HEK293 (cell line): Measurements from ENCODE around the gene GJA3.

Experiments
- HIC1 ChIP-seq: fragments of 450-650 bp; formaldehyde crosslinking; IDR thresholded peaks from 2 replicates; pipeline ENCODE4 v1.5.1; 2016; ENCODE audit warnings: missing biosample characterization, missing genetic modification characterization
- INSM2 ChIP-seq: fragments of 450-650 bp; formaldehyde crosslinking; IDR thresholded peaks from 2 replicates; pipeline ENCODE4 v1.5.1; 2016; ENCODE audit warnings: missing biosample characterization, missing genetic modification characterization
- MZF1 ChIP-seq: fragments of 450-650 bp; formaldehyde crosslinking; IDR thresholded peaks from 2 replicates; pipeline ENCODE4 v1.5.1; 2017; ENCODE audit warnings: missing biosample characterization, missing genetic modification characterization, borderline replicate concordance
- SP7 ChIP-seq: fragments of 450-650 bp; formaldehyde crosslinking; IDR thresholded peaks from 2 replicates; pipeline ENCODE4 v1.5.1; 2016; ENCODE audit warnings: missing biosample characterization, missing genetic modification characterization
- ZBTB8A ChIP-seq: fragments of 450-650 bp; formaldehyde crosslinking; IDR thresholded peaks from 2 replicates; pipeline ENCODE4 v1.5.1; 2016; ENCODE audit warnings: missing biosample characterization, missing genetic modification characterization
- ZIC2 ChIP-seq: fragments of 450-650 bp; formaldehyde crosslinking; IDR thresholded peaks from 2 replicates; pipeline ENCODE4 v1.5.1; 2016; ENCODE audit warnings: missing biosample characterization, missing genetic modification characterization
- ZNF155 ChIP-seq: fragments of 450-650 bp; formaldehyde crosslinking; IDR thresholded peaks from 2 replicates; pipeline ENCODE4 v1.5.1; 2016; ENCODE audit warnings: missing biosample characterization, missing genetic modification characterization
- ZNF214 ChIP-seq: fragments of 450-650 bp; formaldehyde crosslinking; IDR thresholded peaks from 2 replicates; pipeline ENCODE4 v1.5.1; 2017; ENCODE audit warnings: missing biosample characterization, mild to moderate bottlenecking, missing genetic modification characterization, borderline replicate concordance
- ZNF274 ChIP-seq, 2 experiments: fragments of 200-500 bp in 1 of 2; fragments of 450-650 bp in 1 of 2; sonication (Bioruptor generic) in 1 of 2; formaldehyde crosslinking in 1 of 2; IDR thresholded peaks; 2 replicates each; pipeline versions ENCODE4 v1.5.1 to v1.6.1; 2014 to 2016; ENCODE audit warnings: borderline replicate concordance in 1 of 2, inconsistent platforms in 1 of 2, low read length in 1 of 2, missing biosample characterization in 1 of 2, missing genetic modification characterization in 1 of 2
- ZNF292 ChIP-seq: fragments of 450-650 bp; formaldehyde crosslinking; IDR thresholded peaks from 2 replicates; pipeline ENCODE4 v1.5.1; 2016; ENCODE audit warnings: low read depth, missing biosample characterization, missing genetic modification characterization, borderline replicate concordance
- ZNF366 ChIP-seq: fragments of 450-650 bp; formaldehyde crosslinking; conservative IDR thresholded peaks from 2 replicates; pipeline ENCODE4 v1.5.1; 2016; ENCODE audit warnings: missing biosample characterization, missing genetic modification characterization
- ZNF501 ChIP-seq: fragments of 450-650 bp; formaldehyde crosslinking; IDR thresholded peaks from 2 replicates; pipeline ENCODE4 v1.5.1; 2016; ENCODE audit warnings: missing biosample characterization, missing genetic modification characterization
- ZNF514 ChIP-seq: fragments of 450-650 bp; formaldehyde crosslinking; IDR thresholded peaks from 2 replicates; pipeline ENCODE4 v1.5.1; 2016; ENCODE audit warnings: missing biosample characterization, missing genetic modification characterization
- ZNF571 ChIP-seq: fragments of 450-650 bp; formaldehyde crosslinking; IDR thresholded peaks from 2 replicates; pipeline ENCODE4 v1.5.0; 2017; ENCODE audit warnings: missing biosample characterization, missing genetic modification characterization
- ZNF624 ChIP-seq: fragments of 450-650 bp; formaldehyde crosslinking; IDR thresholded peaks from 2 replicates; pipeline ENCODE4 v1.5.1; 2017; ENCODE audit warnings: missing biosample characterization, missing genetic modification characterization
- ZNF701 ChIP-seq: fragments of 450-650 bp; formaldehyde crosslinking; IDR thresholded peaks from 2 replicates; pipeline ENCODE4 v1.5.1; 2016; ENCODE audit warnings: missing biosample characterization, missing genetic modification characterization
- ZNF776 ChIP-seq: fragments of 450-650 bp; formaldehyde crosslinking; IDR thresholded peaks from 2 replicates; pipeline ENCODE4 v1.5.0; 2017; ENCODE audit warnings: missing biosample characterization, missing genetic modification characterization, borderline replicate concordance
- ZNF777 ChIP-seq: fragments of 450-650 bp; formaldehyde crosslinking; IDR thresholded peaks from 2 replicates; pipeline ENCODE4 v1.5.1; 2017; ENCODE audit warnings: missing biosample characterization, missing genetic modification characterization, borderline replicate concordance
- ZNF792 ChIP-seq: fragments of 450-650 bp; formaldehyde crosslinking; IDR thresholded peaks from 2 replicates; pipeline ENCODE4 v1.5.1; 2016; ENCODE audit warnings: missing biosample characterization, missing genetic modification characterization
- ZSCAN18 ChIP-seq: fragments of 450-650 bp; formaldehyde crosslinking; IDR thresholded peaks from 2 replicates; pipeline ENCODE4 v1.5.1; 2016; ENCODE audit warnings: missing biosample characterization, missing genetic modification characterization
- TF ChIP-seq, protein P1 (sequence below): fragments of 450-650 bp; formaldehyde crosslinking; IDR thresholded peaks from 2 replicates; pipeline ENCODE4 v1.5.1; 2016; ENCODE audit warnings: missing biosample characterization, missing genetic modification characterization, low read depth
- TF ChIP-seq, protein P2 (sequence below): fragments of 450-650 bp; formaldehyde crosslinking; IDR thresholded peaks from 2 replicates; pipeline ENCODE4 v1.5.1; 2016; ENCODE audit warnings: missing biosample characterization, missing genetic modification characterization
- TF ChIP-seq, protein P3 (sequence below): fragments of 450-650 bp; formaldehyde crosslinking; IDR thresholded peaks from 2 replicates; pipeline ENCODE4 v1.5.1; 2016; ENCODE audit warnings: missing biosample characterization, missing genetic modification characterization
- TF ChIP-seq, protein P4 (sequence below): fragments of 450-650 bp; formaldehyde crosslinking; IDR thresholded peaks from 2 replicates; pipeline ENCODE4 v1.5.1; 2016; ENCODE audit warnings: missing biosample characterization, missing genetic modification characterization
- TF ChIP-seq, protein P5 (sequence below): fragments of 450-650 bp; formaldehyde crosslinking; IDR thresholded peaks from 2 replicates; pipeline ENCODE4 v1.5.1; 2016; ENCODE audit warnings: missing biosample characterization, missing genetic modification characterization

GJA3 gene

GRCh38 chr13:20127562-20128458 lies 33.0 kb downstream of the GJA3 start (continued):
- no peak for TF ChIP-seq ZNF624 (tag by site-specific recombination)
- TF ChIP-seq ZNF776 (tag by site-specific recombination), result no peak
- TF ChIP-seq ZBTB8A (tag by site-specific recombination), result peak; percentile 95
- peak; percentile 85 for TF ChIP-seq ZNF501 (tag by site-specific recombination)
- peak; percentile 68 for TF ChIP-seq SP7
- TF ChIP-seq, protein P1, sequence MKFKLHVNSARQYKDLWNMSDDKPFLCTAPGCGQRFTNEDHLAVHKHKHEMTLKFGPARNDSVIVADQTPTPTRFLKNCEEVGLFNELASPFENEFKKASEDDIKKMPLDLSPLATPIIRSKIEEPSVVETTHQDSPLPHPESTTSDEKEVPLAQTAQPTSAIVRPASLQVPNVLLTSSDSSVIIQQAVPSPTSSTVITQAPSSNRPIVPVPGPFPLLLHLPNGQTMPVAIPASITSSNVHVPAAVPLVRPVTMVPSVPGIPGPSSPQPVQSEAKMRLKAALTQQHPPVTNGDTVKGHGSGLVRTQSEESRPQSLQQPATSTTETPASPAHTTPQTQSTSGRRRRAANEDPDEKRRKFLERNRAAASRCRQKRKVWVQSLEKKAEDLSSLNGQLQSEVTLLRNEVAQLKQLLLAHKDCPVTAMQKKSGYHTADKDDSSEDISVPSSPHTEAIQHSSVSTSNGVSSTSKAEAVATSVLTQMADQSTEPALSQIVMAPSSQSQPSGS (tag by site-specific recombination), result no peak
- no peak for TF ChIP-seq ZSCAN18 (tag by site-specific recombination)
- no peak for TF ChIP-seq MZF1
- 0 out of 2 replicates have a peak, but pooled peaks have one; percentile 16 for TF ChIP-seq INSM2
- no peak for TF ChIP-seq ZNF514 (tag by site-specific recombination)
- TF ChIP-seq, protein P2, sequence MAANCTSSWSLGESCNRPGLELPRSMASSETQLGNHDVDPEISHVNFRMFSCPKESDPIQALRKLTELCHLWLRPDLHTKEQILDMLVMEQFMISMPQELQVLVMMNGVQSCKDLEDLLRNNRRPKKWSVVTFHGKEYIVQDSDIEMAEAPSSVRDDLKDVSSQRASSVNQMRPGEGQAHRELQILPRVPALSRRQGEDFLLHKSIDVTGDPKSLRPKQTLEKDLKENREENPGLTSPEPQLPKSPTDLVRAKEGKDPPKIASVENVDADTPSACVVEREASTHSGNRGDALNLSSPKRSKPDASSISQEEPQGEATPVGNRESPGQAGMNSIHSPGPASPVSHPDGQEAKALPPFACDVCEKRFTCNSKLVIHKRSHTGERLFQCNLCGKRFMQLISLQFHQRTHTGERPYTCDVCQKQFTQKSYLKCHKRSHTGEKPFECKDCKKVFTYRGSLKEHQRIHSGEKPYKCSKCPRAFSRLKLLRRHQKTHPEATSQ, result 0 out of 2 replicates have a peak, but pooled peaks have one; percentile 61
- peak; percentile 53 for TF ChIP-seq ZIC2
- TF ChIP-seq ZNF274 (IDR thresholded peaks at IDR 0.05; ENCODE audit: low read length), result no peak
- no peak for TF ChIP-seq ZNF274 (tag by site-specific recombination; IDR thresholded peaks at IDR 0.05; ENCODE audit: borderline replicate concordance)
- TF ChIP-seq ZNF701 (tag by site-specific recombination), result no peak
- TF ChIP-seq ZNF571 (tag by site-specific recombination), result no peak
- peak; percentile 48; the same call in 1 of the 2 replicates for TF ChIP-seq ZNF792 (tag by site-specific recombination)
- TF ChIP-seq, protein P3, sequence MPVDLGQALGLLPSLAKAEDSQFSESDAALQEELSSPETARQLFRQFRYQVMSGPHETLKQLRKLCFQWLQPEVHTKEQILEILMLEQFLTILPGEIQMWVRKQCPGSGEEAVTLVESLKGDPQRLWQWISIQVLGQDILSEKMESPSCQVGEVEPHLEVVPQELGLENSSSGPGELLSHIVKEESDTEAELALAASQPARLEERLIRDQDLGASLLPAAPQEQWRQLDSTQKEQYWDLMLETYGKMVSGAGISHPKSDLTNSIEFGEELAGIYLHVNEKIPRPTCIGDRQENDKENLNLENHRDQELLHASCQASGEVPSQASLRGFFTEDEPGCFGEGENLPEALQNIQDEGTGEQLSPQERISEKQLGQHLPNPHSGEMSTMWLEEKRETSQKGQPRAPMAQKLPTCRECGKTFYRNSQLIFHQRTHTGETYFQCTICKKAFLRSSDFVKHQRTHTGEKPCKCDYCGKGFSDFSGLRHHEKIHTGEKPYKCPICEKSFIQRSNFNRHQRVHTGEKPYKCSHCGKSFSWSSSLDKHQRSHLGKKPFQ (tag by site-specific recombination), result 0 out of 2 replicates have a peak, but pooled peaks have one; percentile 13
- peak; percentile 84 for TF ChIP-seq HIC1 (tag by site-specific recombination)
- TF ChIP-seq ZNF292 (tag by site-specific recombination), result no peak
- TF ChIP-seq, protein P4, sequence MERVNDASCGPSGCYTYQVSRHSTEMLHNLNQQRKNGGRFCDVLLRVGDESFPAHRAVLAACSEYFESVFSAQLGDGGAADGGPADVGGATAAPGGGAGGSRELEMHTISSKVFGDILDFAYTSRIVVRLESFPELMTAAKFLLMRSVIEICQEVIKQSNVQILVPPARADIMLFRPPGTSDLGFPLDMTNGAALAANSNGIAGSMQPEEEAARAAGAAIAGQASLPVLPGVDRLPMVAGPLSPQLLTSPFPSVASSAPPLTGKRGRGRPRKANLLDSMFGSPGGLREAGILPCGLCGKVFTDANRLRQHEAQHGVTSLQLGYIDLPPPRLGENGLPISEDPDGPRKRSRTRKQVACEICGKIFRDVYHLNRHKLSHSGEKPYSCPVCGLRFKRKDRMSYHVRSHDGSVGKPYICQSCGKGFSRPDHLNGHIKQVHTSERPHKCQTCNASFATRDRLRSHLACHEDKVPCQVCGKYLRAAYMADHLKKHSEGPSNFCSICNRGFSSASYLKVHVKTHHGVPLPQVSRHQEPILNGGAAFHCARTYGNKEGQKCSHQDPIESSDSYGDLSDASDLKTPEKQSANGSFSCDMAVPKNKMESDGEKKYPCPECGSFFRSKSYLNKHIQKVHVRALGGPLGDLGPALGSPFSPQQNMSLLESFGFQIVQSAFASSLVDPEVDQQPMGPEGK (tag by site-specific recombination), result 0 out of 2 replicates have a peak, but pooled peaks have one; percentile 61
- 0 out of 2 replicates have a peak, but pooled peaks have one; percentile 13 for TF ChIP-seq ZNF777 (tag by site-specific recombination)
- TF ChIP-seq, protein P5, sequence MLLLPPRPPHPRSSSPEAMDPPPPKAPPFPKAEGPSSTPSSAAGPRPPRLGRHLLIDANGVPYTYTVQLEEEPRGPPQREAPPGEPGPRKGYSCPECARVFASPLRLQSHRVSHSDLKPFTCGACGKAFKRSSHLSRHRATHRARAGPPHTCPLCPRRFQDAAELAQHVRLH (tag by site-specific recombination), result no peak
- TF ChIP-seq ZNF155 (tag by site-specific recombination), result no peak
- no peak for TF ChIP-seq ZNF214
- no peak for TF ChIP-seq ZNF366 (tag by site-specific recombination)
